ENCODE results near the gene ZNF764.

GRCh38 chr16:30566531-30566930 lies 8.4 kb upstream of the ZNF764 start:
- TF ChIP-seq CTCF (IDR thresholded peaks at IDR 0.05; ENCODE audit: insufficient read depth, low read length, poor library complexity, severe bottlenecking) = no peak
- TF ChIP-seq EZH2phosphoT487 (conservative IDR thresholded peaks at IDR 0.05; ENCODE audit: low read length) = no peak
